Ovary (tissue), 9 donors: ENCODE data around the gene PCYT1A. TPM values are rescaled to one million over a fixed set of nuclear protein-coding genes. Genes with fewer than 3 reads are reported as not detected.

ENCODE experiments used
- DNase-seq, 5 donors: peaks; one replicate each; pipeline ENCODE4 v3.0.0-alpha.2; 2019 to 2020
- H3K27ac ChIP-seq, 2 donors: fragments of 200-600 bp; one replicate each; pipeline versions ENCODE4 v1.5.1 to v1.8.0; 2019 to 2022
- H3K27me3 ChIP-seq: fragments of 200-600 bp; one replicate; pipeline ENCODE4 v1.8.0; 2022
- H3K36me3 ChIP-seq: fragments of 200-600 bp; sonication (generic); one replicate; pipeline ENCODE4 v1.5.1; 2019
- H3K4me1 ChIP-seq: one replicate; pipeline ENCODE4 v1.8.1; 2013; ENCODE audit warnings: mild to moderate bottlenecking, moderate library complexity; ENCODE audit not compliant: insufficient read depth
- H3K4me3 ChIP-seq: fragments of 200-600 bp; sonication (generic); one replicate; pipeline ENCODE4 v1.5.1; 2017
- H3K9me3 ChIP-seq, 2 donors: fragments of 200-600 bp in 1 of 2; sonication (generic) in 1 of 2; one replicate each; pipeline versions ENCODE4 v1.5.1 to v1.8.1; 2013 to 2019; ENCODE audit warnings: mild to moderate bottlenecking in 1 of 2, moderate library complexity in 1 of 2
- CTCF ChIP-seq, 3 donors: fragments of 450-650 bp in 2 of 3; fragments of 200-600 bp in 1 of 3; IDR thresholded peaks; one replicate each; pipeline versions ENCODE4 v1.5.1 to v1.8.0; 2016 to 2022; ENCODE audit warnings: antibody characterized with exemption in 3 of 3, mild to moderate bottlenecking in 1 of 3
- EP300 ChIP-seq: sonication (generic); formaldehyde crosslinking; IDR thresholded peaks from one replicate; pipeline ENCODE4 v1.6.1; 2017; ENCODE audit warnings: antibody characterized with exemption
- POLR2A ChIP-seq: fragments of 450-650 bp; IDR thresholded peaks from one replicate; pipeline ENCODE4 v1.6.1; 2017; ENCODE audit warnings: antibody characterized with exemption, mild to moderate bottlenecking, moderate library complexity
- WGBS, 3 donors: extraction: QIAGEN DNeasy Blood & Tissue Kit in 1 of 3; methylation state at CpG; one replicate each; pipeline versions ENCODE4 v1.1.5 to v1.1.7; 2013 to 2017; 5-methylcytosine and 5-hydroxymethylcytosine counted together
- intact Hi-C, 4 donors: fragments of 100-400 bp; cut with DNase I; formaldehyde crosslinking; loops; one replicate each; pipeline versions ENCODE4 v1.11.0 to v1.15.1; 2022 to 2023
- polyA plus RNA-seq, 2 donors: library from polyadenylated mRNA; stranded (reverse); fragments of 200-250 nt in 1 of 2; fragments of 350-450 nt in 1 of 2; fragmentation: Illumina TruSeq in 1 of 2; extraction: RNeasy Lipid Tissue Mini Kit (QIAGEN cat#74804) in 1 of 2; gene quantifications; one replicate each; pipeline ENCODE4 v1.2.3, GENCODE V29; 2013 to 2014
- total RNA-seq, 7 donors: library from RNA; depleted of rRNA in 2 of 7; stranded (reverse); fragments of >200 nt in 2 of 7; fragmentation: NEBNext Ultra II Directional in 3 of 7; extraction: Animal tissue kit (Norgen Biotek cat#: 25700) in 3 of 7; gene quantifications; one replicate each; pipeline versions ENCODE4 v1.1.0 to v1.2.4, GENCODE V29; 2016 to 2023
- donor health status: DM: no; HTN: no; CAD: no; lungs with moderate emphysema.
- donor health status: DM: no; HTN: no; CAD: no.
- donor health status: Bipolar disorder and iron deficiency.
- donor health status: DM: yes; HTN: yes; CAD: no.
- donor health status: DM: no; HTN: no; CAD: no.
- donor health status: DM: yes; HTN: yes; CAD: no.

PCYT1A gene
- total and polyA plus RNA-seq, 9 donors = 16.3 to 58.1 (median 33.7) TPM

GRCh38 chr3:196281962-196282361 is 5.6 kb downstream of the PCYT1A start:
- TF ChIP-seq POLR2A (no peak), CTCF (IDR thresholded peaks at IDR 0.05) (no peak), EP300 (no peak)
- no peak overlapping the region for H3K4me3 ChIP-seq
- no peaks in the 10 kb centered on the region for H3K9me3 ChIP-seq
- peaks cover 8% of the 10 kb centered on the region for H3K4me1 ChIP-seq
- 83 to 90% (median 88%) methylated on average over 4 of the region's 4 CpGs for WGBS, 3 donors
- H3K27me3 ChIP-seq = no peaks in the 10 kb centered on the region
- no peak for DNase-seq
- H3K36me3 ChIP-seq = no peaks in the 10 kb centered on the region
- H3K27ac ChIP-seq = no peak overlapping the region
- intact Hi-C loops = no loop called here

GRCh38 chr3:196280689-196281440 is 6.7 kb downstream of the PCYT1A start:
- H3K4me3 ChIP-seq = no peak overlapping the region
- H3K27me3 ChIP-seq = no peaks in the 10 kb centered on the region
- intact Hi-C loops = no loop called here
- H3K9me3 ChIP-seq = no peaks in the 10 kb centered on the region
- peaks cover 4% of the 10 kb centered on the region for H3K4me1 ChIP-seq
- WGBS, 3 donors = 90 to 93% (median 91%) methylated on average over 7 of the region's 7 CpGs
- no peak for DNase-seq
- TF ChIP-seq EP300 = no peak
- no peak for TF ChIP-seq CTCF (IDR thresholded peaks at IDR 0.05)
- no peak for TF ChIP-seq POLR2A
- H3K27ac ChIP-seq = no peak overlapping the region
- H3K36me3 ChIP-seq = no peaks in the 10 kb centered on the region

GRCh38 chr3:196275126-196275525 is 12.4 kb downstream of the PCYT1A start:
- H3K36me3 ChIP-seq = no peaks in the 10 kb centered on the region
- no peaks in the 10 kb centered on the region for H3K27me3 ChIP-seq
- H3K4me1 ChIP-seq = peaks cover 4% of the 10 kb centered on the region
- H3K4me3 ChIP-seq = no peak overlapping the region
- TF ChIP-seq EP300 (no peak), POLR2A (no peak), CTCF (IDR thresholded peaks at IDR 0.05) (no peak)
- H3K9me3 ChIP-seq = no peaks in the 10 kb centered on the region
- intact Hi-C loops = no loop called here
- WGBS, 3 donors = 90 to 98% (median 96%) methylated on average over 5 of the region's 5 CpGs
- no peak overlapping the region for H3K27ac ChIP-seq
- DNase-seq = no peak

- Histone ChIP-seq H3K27ac (no peak overlapping the region), H3K9me3 (no peaks in the 10 kb centered on the region), H3K4me1 (peaks cover 4% of the 10 kb centered on the region), H3K4me3 (no peak overlapping the region), H3K36me3 (no peaks in the 10 kb centered on the region), H3K27me3 (no peaks in the 10 kb centered on the region)
- no peak for DNase-seq
- WGBS, 3 donors = 94 to 96% (median 95%) methylated on average over 5 of the region's 5 CpGs
- no peak for TF ChIP-seq CTCF (IDR thresholded peaks at IDR 0.05)
- no peak for TF ChIP-seq EP300
- no peak for TF ChIP-seq POLR2A
- intact Hi-C loops = no loop called here
These were observed 12.9 kb downstream of the PCYT1A start for GRCh38 chr3:196274585-196274984.
